ENCODE data around the gene ARNT2. TPM values are rescaled to one million over a fixed set of nuclear protein-coding genes. Genes with fewer than 3 reads are reported as not detected.

Gene ARNT2
- total and polyA plus RNA-seq, 12 donors, result 0.71 to 6.7 (median 4.0) TPM

GRCh38 chr15:80578871-80579270 is 174.7 kb downstream of the ARNT2 start:
- Histone ChIP-seq H3K27me3 (peaks cover 0 to 5% (median 0%) of the 10 kb centered on the region in 7 donors), H3K4me1 (no peaks in the 10 kb centered on the region), H3K27ac (no peak overlapping the region), H3K4me3 (no peak overlapping the region), H3K36me3 (no peaks in the 10 kb centered on the region), H3K9me3 (no peaks in the 10 kb centered on the region)
- no peak for TF ChIP-seq CTCF (IDR thresholded peaks at IDR 0.05)
- DNase-seq (no peak), ATAC-seq (no peak)
- intact Hi-C loops (cut with DNase I), result loop anchor here in 1 of 10 donors (10.0 kb wide), 1 partner anchor 366 kb away; no protein-coding TSS in a partner anchor
- 81 to 92% methylated on average over 7 of the region's 7 CpGs for WGBS, 2 donors

- ATAC-seq, result no peak
- no peaks in the 10 kb centered on the region for H3K9me3 ChIP-seq
- 63 to 67% methylated on average over 6 of the region's 6 CpGs for WGBS, 2 donors
- H3K27me3 ChIP-seq, result peaks cover 0 to 5% (median 0%) of the 10 kb centered on the region in 7 donors
- no peak overlapping the region for H3K27ac ChIP-seq
- no peak for TF ChIP-seq CTCF (IDR thresholded peaks at IDR 0.05)
- intact Hi-C loops (cut with DNase I), result loop anchor here in 1 of 10 donors (10.0 kb wide), 1 partner anchor 365 kb away; no protein-coding TSS in a partner anchor
- H3K4me1 ChIP-seq, result peaks cover 0 to 3% (median 0%) of the 10 kb centered on the region in 9 donors
- H3K4me3 ChIP-seq, result no peak overlapping the region
- no peaks in the 10 kb centered on the region for H3K36me3 ChIP-seq
- no peak for DNase-seq
Observed at GRCh38 chr15:80579611-80580010, 175.4 kb downstream of the ARNT2 start.

GRCh38 chr15:80580106-80580505 is 175.9 kb downstream of the ARNT2 start:
- DNase-seq (no peak), ATAC-seq (no peak)
- TF ChIP-seq CTCF (IDR thresholded peaks at IDR 0.05), result no peak
- H3K27ac ChIP-seq, result no peak overlapping the region
- peaks cover 0 to 3% (median 0%) of the 10 kb centered on the region in 9 donors for H3K4me1 ChIP-seq
- WGBS, 2 donors, result 67 to 68% methylated on average over 9 of the region's 9 CpGs
- H3K9me3 ChIP-seq, result no peaks in the 10 kb centered on the region
- no peaks in the 10 kb centered on the region for H3K36me3 ChIP-seq
- H3K4me3 ChIP-seq, result no peak overlapping the region
- H3K27me3 ChIP-seq, result peaks cover 0 to 5% (median 0%) of the 10 kb centered on the region in 7 donors
- intact Hi-C loops (cut with DNase I), result no loop called here

GRCh38 chr15:80580536-80581260 is 176.5 kb downstream of the ARNT2 start:
- Histone ChIP-seq H3K4me3 (no peak overlapping the region), H3K27ac (no peak overlapping the region), H3K9me3 (no peaks in the 10 kb centered on the region), H3K27me3 (peaks cover 0 to 5% (median 0%) of the 10 kb centered on the region in 7 donors), H3K4me1 (peaks cover 0 to 3% (median 0%) of the 10 kb centered on the region in 9 donors), H3K36me3 (no peaks in the 10 kb centered on the region)
- intact Hi-C loops (cut with DNase I), result no loop called here
- DNase-seq (no peak), ATAC-seq (no peak)
- 95% methylated on average over 11 of the region's 11 CpGs for WGBS, 2 donors
- no peak for TF ChIP-seq CTCF (IDR thresholded peaks at IDR 0.05)
